Stimulated activated naive CD8-positive, alpha-beta T cell treated with anti-CD3 and anti-CD28 coated beads, Interleukin-15, amount 100 ng/mL, for 72 hours (primary cell): ENCODE measurements around the gene SMIM21.
A peak's percentile ranks its signal among the peaks of the same experiment; 100 is the strongest.

Source experiments
- ATAC-seq: fragments of 150-1000 bp; cut with Tn5 transposase; 2 replicates; pipeline ENCODE4 v1.10.0; 2021; ENCODE audit warnings: mild to moderate bottlenecking, moderate library complexity
- DNase-seq, 2 donors: peaks; one replicate each; pipeline ENCODE4 v3.0.0; 2021 to 2022
- H3K27ac Mint-ChIP-seq, 2 donors: one replicate each; pipeline ENCODE4 v1.8.0; 2022; ENCODE audit warnings: mild to moderate bottlenecking in 2 of 2, mixed read lengths in 2 of 2, moderate library complexity in 2 of 2
- H3K27me3 Mint-ChIP-seq: one replicate; pipeline ENCODE4 v1.8.0; 2022; ENCODE audit warnings: mixed read lengths
- H3K4me1 Mint-ChIP-seq: one replicate; pipeline ENCODE4 v1.8.0; 2022; ENCODE audit warnings: mild to moderate bottlenecking, mixed read lengths
- H3K4me3 Mint-ChIP-seq, 2 donors: one replicate each; pipeline ENCODE4 v1.8.0; 2022; ENCODE audit warnings: mild to moderate bottlenecking in 2 of 2, mixed read lengths in 2 of 2, moderate library complexity in 1 of 2
- H3K9me3 Mint-ChIP-seq, 2 donors: one replicate each; pipeline ENCODE4 v1.8.0; 2022; ENCODE audit warnings: mixed read lengths in 2 of 2

The SMIM21 gene

DNA sequence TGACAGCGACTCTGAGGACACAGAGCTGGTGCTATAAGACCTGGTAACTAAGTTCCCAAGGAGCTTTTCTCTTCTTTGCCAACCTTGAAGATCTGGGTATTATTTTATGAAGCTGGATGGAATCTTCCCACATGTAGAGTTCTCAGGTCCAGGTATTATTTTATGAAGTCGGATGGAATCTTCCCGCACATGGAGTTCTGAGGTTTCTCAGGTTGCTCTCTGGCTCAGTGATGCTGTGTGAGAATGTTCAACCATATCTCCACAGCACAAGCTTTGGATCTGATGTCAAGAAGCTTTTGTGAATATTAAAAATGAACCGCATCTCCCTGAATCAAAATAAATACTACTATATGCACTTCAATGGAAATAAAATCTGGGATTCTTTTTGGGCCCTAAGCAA lies at the start of gene SMIM21:
SMIM21 (minus strand) TSS at position 101 of the 400 bp plus-strand sequence. CDS start 140 bp downstream, outside the sequence.
- Mint-ChIP-seq H3K27me3 (peaks cover 34% of the 10 kb centered on the region), H3K27ac (no peak within 1 kb of the TSS), H3K4me3 (no peak within 1 kb of the TSS), H3K9me3 (no peaks in the 10 kb centered on the region), H3K4me1 (no peaks in the 10 kb centered on the region)
- ATAC-seq (no peak), DNase-seq (no peak)

DNA sequence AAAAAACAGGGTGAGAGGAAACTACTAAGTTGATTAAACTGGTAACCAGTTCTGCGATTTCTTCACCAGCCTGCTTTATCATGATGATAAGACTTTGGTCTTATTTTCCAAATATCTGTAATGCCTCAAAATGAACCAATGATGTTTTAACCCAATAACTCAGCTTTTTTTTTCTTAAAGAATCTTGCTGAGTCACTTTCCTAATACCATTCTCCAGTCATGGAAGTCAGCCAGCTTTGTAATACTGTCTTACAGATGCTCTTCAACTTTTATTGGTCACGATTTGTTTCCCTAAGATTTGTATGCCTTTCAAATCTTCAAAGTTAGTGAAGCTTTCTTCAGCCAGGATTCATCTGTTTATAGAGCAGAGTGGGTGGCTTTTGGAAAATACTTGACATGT lies 47.7 kb upstream of the SMIM21 start:
- no peak overlapping the region for H3K4me3 Mint-ChIP-seq
- no peak overlapping the region for H3K27ac Mint-ChIP-seq
- H3K4me1 Mint-ChIP-seq, result no peaks in the 10 kb centered on the region
- no peak for DNase-seq
- ATAC-seq, result no peak
- H3K9me3 Mint-ChIP-seq, result no peaks in the 10 kb centered on the region
- H3K27me3 Mint-ChIP-seq, result peaks cover 4% of the 10 kb centered on the region

DNA sequence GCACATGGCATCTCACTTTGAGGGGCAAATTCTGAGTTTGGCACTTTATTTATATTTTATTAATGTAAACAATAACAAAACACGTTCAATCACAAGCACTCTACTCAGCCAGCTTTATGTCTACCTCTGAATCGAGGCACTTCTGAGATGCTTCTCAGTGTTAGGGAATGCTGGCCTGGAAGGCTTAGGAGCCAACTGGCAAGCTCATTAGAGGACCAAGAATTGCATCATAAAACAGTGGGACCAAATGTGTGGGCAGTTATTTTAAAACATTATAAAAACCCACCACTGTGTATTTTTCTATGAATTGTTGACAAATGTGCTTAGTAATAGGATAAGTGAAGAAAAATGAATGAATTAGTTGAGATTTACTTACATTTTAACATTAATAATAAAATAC lies 46.8 kb upstream of the SMIM21 start:
- Mint-ChIP-seq H3K27ac (no peak overlapping the region), H3K9me3 (no peaks in the 10 kb centered on the region), H3K27me3 (peaks cover 12% of the 10 kb centered on the region), H3K4me3 (no peak overlapping the region), H3K4me1 (no peaks in the 10 kb centered on the region)
- ATAC-seq (no peak), DNase-seq (no peak)

DNA sequence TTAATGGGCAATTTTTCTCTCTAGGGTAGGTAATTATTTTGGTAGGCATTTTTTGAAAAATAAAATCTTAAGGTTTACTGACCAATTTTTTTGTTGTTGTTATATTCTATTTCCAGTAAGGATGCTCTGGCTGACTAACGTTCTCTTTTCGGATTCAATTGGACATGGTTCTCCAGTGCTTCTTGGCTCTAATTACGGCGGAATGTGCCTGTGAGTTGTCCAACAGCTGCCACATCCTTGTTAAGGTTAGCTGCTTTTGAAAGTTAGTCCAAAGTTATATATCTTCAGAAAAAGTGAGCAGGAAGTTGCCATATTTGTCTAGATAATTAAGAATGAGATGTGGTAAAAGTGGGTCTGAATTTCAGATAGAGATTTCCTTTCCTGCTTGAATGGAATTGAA lies 45.8 kb upstream of the SMIM21 start:
- Mint-ChIP-seq H3K27ac (no peak overlapping the region), H3K27me3 (peaks cover 12% of the 10 kb centered on the region), H3K4me3 (no peak overlapping the region), H3K4me1 (no peaks in the 10 kb centered on the region), H3K9me3 (no peaks in the 10 kb centered on the region)
- ATAC-seq (no peak), DNase-seq (no peak)

DNA sequence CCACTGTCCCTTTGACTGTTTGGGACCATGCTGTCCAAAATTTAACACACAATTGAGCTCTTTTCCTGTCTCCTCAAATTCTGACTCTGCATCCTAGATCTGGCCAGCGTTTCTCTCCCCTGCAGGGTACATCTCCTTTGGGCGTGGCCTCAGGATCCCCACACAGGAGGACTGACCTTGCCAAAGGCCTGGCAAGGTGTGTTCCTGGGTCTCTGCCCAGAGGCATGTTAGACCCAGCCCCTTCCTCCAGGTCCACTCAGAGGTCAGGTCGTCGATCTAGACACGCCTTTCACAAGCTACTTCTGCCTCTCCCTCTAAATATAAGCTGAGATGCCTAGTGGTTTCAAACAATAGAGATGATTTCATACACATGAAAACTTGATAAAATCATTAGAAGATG lies 45.4 kb upstream of the SMIM21 start:
- no peak overlapping the region for H3K27ac Mint-ChIP-seq
- no peak for ATAC-seq
- no peaks in the 10 kb centered on the region for H3K9me3 Mint-ChIP-seq
- peaks cover 12% of the 10 kb centered on the region for H3K27me3 Mint-ChIP-seq
- DNase-seq, result no peak
- no peak overlapping the region for H3K4me3 Mint-ChIP-seq
- no peaks in the 10 kb centered on the region for H3K4me1 Mint-ChIP-seq

DNA sequence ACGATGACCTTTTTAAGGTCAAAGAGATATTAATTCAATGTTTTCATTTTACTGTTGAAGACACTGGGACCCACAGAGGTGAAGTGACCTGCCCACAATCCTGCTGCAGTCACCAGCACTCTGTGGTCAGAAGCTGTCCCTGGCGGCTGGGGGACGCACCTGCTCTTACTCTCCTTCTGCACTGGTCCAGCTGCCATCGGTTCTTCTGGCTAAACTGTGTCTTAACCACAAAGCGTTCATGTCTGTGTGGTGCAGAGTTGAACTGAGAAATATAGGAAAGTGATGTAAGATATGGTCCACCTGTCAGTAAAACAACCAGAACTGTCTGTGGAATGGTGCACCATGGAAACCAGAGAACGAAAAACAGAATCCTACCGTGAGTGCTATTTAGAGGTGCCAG lies 44.9 kb upstream of the SMIM21 start:
- Mint-ChIP-seq H3K4me3 (no peak overlapping the region), H3K4me1 (no peaks in the 10 kb centered on the region), H3K9me3 (no peaks in the 10 kb centered on the region)

DNA sequence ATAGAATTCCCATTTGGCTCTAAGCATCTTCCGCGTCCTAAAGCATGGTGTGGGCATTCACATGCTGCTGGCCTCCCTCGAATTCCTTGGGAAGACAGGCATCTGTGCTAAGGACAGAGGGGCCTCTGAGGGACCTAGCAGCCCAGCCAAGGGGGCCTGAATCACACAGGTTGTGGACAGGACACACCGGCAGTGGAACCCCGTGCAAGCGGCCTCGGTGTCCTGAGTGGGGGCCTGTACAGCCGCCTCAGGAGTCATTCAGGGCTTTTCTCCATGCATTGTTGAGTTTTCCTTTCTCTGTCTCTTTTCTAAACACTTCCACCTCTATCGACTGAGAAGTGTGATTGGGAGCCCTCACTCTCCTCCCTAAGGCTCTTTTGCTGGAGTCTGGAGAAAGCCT lies 44.3 kb upstream of the SMIM21 start:
- Mint-ChIP-seq H3K27me3 (peaks cover 19% of the 10 kb centered on the region), H3K9me3 (no peaks in the 10 kb centered on the region), H3K27ac (no peak overlapping the region)

More for the DNA sequence above, 44.9 kb upstream of the SMIM21 start:
- no peak for DNase-seq
- no peak for ATAC-seq
- H3K27ac Mint-ChIP-seq, result no peak overlapping the region
- peaks cover 17% of the 10 kb centered on the region for H3K27me3 Mint-ChIP-seq

DNA sequence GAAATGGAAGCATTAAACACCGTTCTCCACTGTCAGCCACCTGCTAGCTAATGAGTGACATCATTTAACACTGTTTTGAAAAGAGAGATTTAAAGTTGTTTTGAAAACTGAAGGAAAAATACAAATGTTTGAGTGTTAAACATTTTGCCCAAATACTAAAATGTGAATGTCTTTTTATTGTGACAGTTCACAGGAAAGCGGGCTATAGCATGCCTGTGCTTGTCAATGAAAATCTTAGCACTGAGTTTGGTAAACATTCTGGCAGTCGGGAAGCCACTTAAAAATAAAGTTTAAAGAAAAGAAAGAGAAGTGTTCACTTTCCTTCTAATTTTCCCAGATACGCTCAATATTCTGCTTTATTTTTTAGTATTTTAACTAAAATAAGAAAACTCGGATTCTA lies 40.3 kb upstream of the SMIM21 start:
- no peaks in the 10 kb centered on the region for H3K9me3 Mint-ChIP-seq
- no peak overlapping the region for H3K27ac Mint-ChIP-seq
- no peak overlapping the region for H3K4me3 Mint-ChIP-seq
- H3K4me1 Mint-ChIP-seq, result no peaks in the 10 kb centered on the region
- H3K27me3 Mint-ChIP-seq, result peaks cover 19% of the 10 kb centered on the region
- no peak for DNase-seq
- no peak for ATAC-seq

More for the DNA sequence above, 44.3 kb upstream of the SMIM21 start:
- Mint-ChIP-seq H3K4me1 (no peaks in the 10 kb centered on the region), H3K4me3 (no peak overlapping the region)
- no peak for DNase-seq
- ATAC-seq, result no peak

DNA sequence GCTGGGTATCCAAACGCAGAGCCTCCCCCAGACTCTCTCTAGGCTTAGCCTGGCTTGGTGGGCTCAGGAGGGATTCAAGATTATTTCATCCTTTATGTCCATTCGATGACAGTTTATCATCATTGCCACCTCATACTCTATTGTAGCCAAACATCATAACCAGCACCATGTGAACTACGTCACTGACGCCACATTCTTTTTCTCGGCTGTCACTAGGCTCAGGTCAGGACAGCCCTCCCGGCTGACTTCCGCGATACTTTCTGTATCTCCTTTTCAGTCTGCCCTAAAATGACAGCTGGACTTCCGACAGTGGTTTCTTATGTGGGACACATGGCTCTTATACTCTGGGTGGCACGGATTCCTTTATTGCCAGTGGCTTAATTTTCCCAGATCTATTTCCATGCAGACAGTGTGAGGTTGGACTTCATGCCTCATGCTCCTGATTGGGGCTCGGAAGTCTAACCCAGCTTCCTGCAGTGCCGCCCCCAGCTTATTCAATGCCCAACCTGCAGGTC lies 39.8 kb upstream of the SMIM21 start:
- no peak overlapping the region for H3K27ac Mint-ChIP-seq
- no peak for ATAC-seq
- DNase-seq, result no peak
- no peak overlapping the region for H3K4me3 Mint-ChIP-seq
- peaks cover 19% of the 10 kb centered on the region for H3K27me3 Mint-ChIP-seq
- H3K9me3 Mint-ChIP-seq, result no peaks in the 10 kb centered on the region
- no peaks in the 10 kb centered on the region for H3K4me1 Mint-ChIP-seq

DNA sequence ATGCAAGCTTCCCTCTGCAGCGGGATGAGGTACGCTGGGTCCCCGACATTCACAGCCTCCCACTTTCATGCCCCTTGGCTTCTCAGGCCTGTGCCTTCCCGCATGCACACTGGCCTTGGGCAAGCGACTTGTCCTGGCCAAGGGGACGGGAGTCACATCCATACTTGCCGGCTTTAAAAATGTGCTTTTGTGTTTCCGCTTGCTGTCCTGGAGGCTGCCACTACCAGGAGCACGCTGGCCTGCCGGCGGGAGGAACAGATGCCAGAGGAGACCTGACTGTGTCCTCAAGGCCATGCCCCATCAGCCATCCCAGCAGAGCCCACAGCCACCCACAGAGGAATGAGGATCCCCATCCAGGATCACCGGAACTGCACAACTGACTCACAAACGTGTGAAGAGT lies 36.9 kb upstream of the SMIM21 start:
- Mint-ChIP-seq H3K27me3 (peaks cover 17% of the 10 kb centered on the region), H3K9me3 (peaks cover 4 to 9% of the 10 kb centered on the region in 2 donors), H3K4me1 (no peaks in the 10 kb centered on the region), H3K27ac (no peak overlapping the region), H3K4me3 (no peak overlapping the region)
- DNase-seq, result no peak
- ATAC-seq, result no peak

DNA sequence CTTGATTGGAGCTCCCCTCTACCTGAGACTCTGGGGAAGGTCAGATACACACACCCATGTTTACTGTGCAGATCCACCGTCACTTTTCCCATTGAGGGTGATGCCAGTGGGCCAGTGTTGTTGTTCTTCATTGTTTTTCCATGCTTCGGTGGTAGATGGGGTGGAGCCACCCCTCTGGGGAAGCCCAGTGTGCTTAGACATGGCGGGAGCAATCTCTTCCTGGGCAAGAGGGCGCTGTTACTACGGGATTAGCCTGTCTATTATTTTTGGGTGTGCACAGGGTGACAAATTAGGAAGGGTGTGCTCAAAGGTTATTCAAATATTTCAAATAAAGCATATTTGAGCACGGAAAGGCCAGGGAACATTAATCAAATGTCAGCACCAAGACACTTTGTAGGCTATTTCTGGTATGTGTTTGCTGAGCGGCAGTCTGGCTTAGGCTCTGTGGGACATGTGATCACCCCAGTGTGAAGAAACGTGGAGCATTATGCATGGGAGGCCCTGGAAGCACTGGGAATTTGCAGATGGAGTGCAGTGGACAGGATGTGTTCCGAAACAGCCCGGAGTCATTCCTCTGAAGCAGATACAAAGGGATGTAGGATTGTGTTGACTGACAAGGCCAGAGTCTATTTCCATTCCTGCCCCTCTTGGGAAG lies 34.8 kb upstream of the SMIM21 start:
- peaks cover 17 to 24% of the 10 kb centered on the region in 2 donors for H3K9me3 Mint-ChIP-seq
- no peak for DNase-seq
- no peak for ATAC-seq
- peaks cover 29% of the 10 kb centered on the region for H3K27me3 Mint-ChIP-seq
- H3K27ac Mint-ChIP-seq, result no peak overlapping the region
- H3K4me1 Mint-ChIP-seq, result no peaks in the 10 kb centered on the region
- H3K4me3 Mint-ChIP-seq, result no peak overlapping the region

DNA sequence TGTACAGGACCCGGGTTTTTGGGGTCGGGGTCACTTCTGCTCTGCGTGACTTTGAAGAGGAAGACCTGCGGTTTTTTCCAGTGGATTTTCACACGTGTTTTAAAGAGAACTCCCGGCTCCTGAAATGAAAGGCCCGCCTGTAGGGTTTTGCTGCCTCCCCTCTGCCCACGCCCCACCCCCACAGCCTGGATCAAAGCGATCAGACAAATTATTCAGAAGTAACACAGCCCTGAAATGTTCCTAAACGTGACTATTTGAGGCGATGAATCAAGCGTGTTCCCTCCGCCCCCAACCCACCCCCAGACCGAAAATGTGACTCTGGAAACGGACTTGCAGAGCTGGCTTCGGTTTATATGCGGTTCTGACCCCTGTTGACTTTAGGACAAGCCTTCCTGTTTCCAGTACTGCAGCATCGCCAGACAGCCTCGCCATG lies 28.7 kb upstream of the SMIM21 start:
- peaks cover 12% of the 10 kb centered on the region for H3K4me1 Mint-ChIP-seq
- H3K27ac Mint-ChIP-seq, result no peak overlapping the region
- ATAC-seq (no peak), DNase-seq (no peak)
- peak overlapping the region; percentile 26 to 42 for H3K4me3 Mint-ChIP-seq
- H3K9me3 Mint-ChIP-seq, result peaks cover 17 to 24% of the 10 kb centered on the region in 2 donors
- peaks cover 57% of the 10 kb centered on the region for H3K27me3 Mint-ChIP-seq

DNA sequence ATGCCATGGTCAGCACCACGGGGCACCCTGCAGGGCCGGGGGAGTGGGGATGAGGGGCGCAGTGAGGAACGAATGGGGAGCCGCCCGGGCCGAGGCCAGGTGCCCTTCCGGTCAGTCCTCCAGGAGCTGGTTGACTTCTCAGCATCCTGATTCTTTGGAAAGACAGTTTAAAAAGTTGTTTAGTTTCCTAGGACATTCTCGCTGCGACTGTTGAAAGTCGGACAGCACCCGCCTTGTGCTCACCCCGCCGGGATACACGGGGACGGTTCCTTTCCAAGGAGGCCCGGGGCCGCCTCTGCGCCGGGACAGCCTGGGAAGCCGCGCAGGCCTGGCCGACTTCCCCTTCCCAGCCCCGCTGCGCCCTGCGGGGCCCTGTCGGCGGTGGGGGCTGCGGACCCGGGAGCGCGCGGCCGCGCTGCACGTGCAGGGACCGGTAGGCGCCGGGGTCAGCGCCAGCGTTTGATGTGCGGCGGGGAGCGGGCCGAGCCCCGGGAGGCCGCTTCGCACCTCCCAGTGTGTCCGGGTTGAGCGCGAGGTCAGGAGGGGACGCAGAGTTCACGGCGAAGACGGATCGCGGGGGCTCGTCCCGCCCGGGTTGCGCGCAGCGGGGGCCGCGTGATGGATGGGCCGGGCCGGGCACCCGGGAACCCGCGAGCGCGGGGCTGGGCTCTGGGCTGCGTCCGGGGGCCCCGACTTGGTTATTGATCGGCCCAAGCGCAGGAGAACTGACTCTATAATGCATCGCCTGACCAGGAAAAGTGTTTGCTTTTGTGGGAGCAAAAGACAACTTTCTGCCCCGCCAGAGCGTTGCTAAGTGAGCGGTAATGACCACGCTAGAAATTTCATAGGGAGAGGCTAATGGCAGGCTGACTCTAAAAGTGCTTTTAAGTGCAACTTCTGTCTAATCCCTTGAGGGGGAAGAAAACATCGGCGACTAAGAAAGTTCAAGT lies 28.0 kb upstream of the SMIM21 start:
- ATAC-seq (peak; percentile 56), DNase-seq (peak in 1 of 2 donors; percentile 20)
- Mint-ChIP-seq H3K4me1 (peaks cover 12% of the 10 kb centered on the region), H3K27ac (no peak overlapping the region), H3K27me3 (peaks cover 57% of the 10 kb centered on the region), H3K4me3 (peak overlapping the region; percentile 62 to 74), H3K9me3 (peaks cover 17 to 24% of the 10 kb centered on the region in 2 donors)

DNA sequence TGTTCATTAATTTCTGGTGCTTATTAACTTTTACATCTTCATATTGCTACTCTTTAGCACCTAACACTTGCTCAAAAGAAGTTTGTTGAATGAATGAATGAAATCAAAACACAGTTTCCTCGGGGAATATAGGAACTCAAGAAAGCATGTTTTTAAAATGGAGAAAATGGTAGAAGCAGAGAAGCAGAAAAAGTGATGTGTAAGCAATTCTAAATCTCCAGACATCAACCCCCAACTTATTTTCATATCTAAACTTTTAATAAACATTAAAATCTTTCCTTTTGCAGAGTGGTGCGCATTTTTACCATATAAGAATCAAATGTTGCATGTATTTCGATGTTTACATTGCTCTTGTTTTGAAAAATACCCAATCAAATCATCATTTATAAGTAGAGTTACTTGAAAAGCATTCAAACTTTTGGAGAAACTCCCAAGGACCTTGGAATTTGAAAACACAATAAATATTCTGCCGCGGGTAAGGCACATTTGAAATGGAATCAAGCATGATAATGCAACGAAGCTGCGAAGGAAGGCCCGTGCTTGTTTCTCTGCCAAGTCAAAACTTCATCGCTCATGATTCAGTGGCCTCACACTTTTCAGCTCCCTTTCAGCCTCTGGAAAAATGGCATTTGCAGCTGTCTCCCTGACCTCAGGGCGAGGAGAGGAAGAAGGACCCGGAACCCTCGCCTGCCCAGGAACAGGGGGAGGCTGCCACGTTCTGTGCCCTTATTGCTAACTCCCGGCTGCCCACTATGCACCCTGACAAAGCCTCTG lies 26.7 kb upstream of the SMIM21 start:
- DNase-seq (no peak), ATAC-seq (no peak)
- peaks cover 12 to 14% of the 10 kb centered on the region in 2 donors for H3K9me3 Mint-ChIP-seq
- H3K4me1 Mint-ChIP-seq, result peaks cover 12% of the 10 kb centered on the region
- H3K27ac Mint-ChIP-seq, result no peak overlapping the region
- no peak overlapping the region for H3K4me3 Mint-ChIP-seq
- H3K27me3 Mint-ChIP-seq, result peaks cover 57% of the 10 kb centered on the region

DNA sequence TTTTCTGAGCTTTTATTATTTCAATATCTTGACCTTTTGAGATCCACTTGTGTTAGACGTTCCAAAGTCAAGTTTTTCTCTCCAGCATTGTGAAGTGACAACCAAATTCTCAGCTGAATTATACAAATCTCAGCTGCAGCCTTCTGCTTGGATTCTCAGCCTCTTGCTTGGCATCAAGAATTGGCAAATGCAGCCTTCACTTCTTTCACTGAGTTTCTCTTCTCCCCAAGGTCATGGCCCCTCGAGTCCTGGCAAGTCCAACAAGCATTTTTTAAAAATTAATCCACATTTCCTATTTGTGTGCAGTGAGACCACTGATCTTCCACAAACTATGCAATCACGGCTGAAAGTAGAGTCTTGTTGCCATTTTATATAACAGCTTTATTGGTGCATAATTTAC lies 23.4 kb upstream of the SMIM21 start:
- Mint-ChIP-seq H3K9me3 (peaks cover 0 to 11% of the 10 kb centered on the region in 2 donors), H3K4me1 (peaks cover 5% of the 10 kb centered on the region), H3K27me3 (peaks cover 32% of the 10 kb centered on the region), H3K27ac (no peak overlapping the region), H3K4me3 (no peak overlapping the region)
- DNase-seq (no peak), ATAC-seq (no peak)
